Amniotic epithelial cell (primary cell): Measurements from ENCODE around the gene LRWD1.
"Not testable (repeated sequence)": the region's sequence is repeated elsewhere in the genome, so short reads cannot be mapped to it uniquely, and the experiment has no call there.

ENCODE experiments used
- DNase-seq: peaks from one replicate; pipeline ENCODE4 v3.0.0-alpha.2; 2010; ENCODE audit warnings: low read depth

The LRWD1 gene

DNA sequence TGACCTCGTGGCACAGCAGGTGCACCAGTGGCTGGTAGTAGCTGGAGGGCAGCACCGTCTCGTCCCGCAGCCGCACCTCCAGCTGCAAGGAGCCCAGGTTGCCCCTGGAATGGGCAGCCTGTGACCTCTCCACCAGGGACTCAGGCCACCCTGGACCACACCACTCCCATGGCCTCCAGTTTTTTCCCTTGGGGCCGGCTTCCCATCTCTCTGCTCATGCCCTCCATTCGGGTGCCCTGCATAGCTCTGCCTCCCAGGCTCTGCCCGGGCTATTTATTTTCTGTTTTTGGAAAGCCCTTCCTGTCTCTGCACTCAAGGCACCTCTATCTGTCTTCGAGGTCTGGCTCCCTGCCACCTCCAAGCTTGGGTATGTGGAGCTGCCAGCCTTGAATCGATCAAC lies 32.1 kb downstream of the LRWD1 start:
- DNase-seq, result not testable (repeated sequence)

- DNase-seq, result not testable (repeated sequence)
Observed at GRCh38 chr7:102497308-102497707, 32.5 kb downstream of the LRWD1 start.

GRCh38 chr7:102498321-102498720 lies 33.5 kb downstream of the LRWD1 start:
- DNase-seq, result not testable (repeated sequence)

DNA sequence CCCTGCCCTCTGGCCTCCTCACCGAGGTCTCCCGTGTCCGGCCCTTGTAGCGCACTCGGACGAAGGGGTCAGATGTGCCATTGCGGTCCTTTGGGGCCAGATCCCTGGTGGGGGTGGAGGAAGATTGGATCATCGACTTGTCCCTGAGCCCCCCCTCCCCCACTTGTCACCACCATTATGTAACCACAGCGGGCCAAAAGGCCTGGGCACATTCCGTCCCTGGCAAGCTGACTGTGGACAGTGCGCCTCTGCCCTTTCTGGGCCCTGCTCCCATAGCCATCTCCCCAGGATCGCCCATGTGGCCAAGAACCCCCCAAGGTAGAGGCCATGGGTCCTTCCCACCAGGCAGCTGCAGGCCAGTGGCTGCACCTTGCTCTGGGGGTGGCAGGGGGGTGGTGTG lies 38.4 kb downstream of the LRWD1 start:
- not testable (repeated sequence) for DNase-seq

- not testable (repeated sequence) for DNase-seq
Observed at GRCh38 chr7:102505298-102506185, 40.8 kb downstream of the LRWD1 start.

- not testable (repeated sequence) for DNase-seq
Observed at GRCh38 chr7:102507410-102508088, 42.8 kb downstream of the LRWD1 start.

GRCh38 chr7:102510575-102510974 lies 45.8 kb downstream of the LRWD1 start:
- DNase-seq, result not testable (repeated sequence)

- not testable (repeated sequence) for DNase-seq
Observed at GRCh38 chr7:102511860-102512522, 47.2 kb downstream of the LRWD1 start.

DNA sequence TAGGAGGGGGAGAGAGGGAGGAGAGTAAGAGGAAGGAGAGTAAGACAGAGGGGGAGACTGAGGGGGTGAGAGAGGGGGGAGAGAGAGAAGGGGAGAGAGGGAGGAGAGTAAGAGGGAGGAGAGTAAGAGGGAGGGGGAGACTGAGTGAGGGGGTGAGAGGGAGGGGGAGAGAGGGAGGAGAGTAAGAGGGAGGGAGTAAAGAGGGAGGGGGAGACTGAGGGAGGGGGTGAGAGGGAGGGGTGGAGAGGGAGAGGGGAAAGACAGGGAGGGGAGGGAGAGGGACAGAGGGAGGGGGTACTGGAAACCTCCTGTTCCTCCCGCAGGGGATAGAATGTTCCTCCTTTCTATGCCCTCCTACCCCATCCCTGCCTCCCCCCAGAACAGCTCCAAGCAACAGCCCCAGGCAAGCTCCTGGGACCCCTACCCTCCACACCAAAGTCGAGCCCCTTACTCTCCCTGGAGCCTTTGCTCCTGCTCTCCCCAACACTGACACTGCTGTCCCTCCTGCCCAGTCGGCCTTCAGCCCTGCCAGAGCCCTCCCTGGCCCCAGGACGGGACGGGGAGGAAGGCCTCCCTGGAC lies 47.9 kb downstream of the LRWD1 start:
- DNase-seq, result peak; percentile 54

GRCh38 chr7:102514881-102515721 lies 50.3 kb downstream of the LRWD1 start:
- not testable (repeated sequence) for DNase-seq

- DNase-seq, result not testable (repeated sequence)
Observed at GRCh38 chr7:102515889-102516288, 51.1 kb downstream of the LRWD1 start.

DNA sequence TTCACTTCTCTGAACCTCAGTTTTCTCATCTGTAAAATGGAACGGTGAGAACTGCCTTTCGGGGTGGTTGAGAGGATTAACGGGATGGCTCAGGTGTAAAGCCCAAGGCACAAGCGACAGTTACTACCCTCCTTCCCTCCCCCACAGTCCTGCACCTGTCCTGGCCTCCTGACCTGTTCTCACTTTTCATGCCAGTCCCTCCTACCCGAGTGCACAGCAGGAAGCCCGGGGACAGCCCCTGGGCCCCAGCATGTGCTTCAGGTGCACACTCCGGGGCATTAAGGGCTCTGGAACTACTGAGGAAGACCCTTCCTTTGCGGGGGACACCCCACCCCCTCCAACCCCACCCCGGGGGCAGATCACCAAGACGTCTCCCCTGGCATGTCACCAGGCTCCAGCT lies 52.2 kb downstream of the LRWD1 start:
- not testable (repeated sequence) for DNase-seq

- DNase-seq, result not testable (repeated sequence)
Observed at GRCh38 chr7:102517550-102518147, 52.9 kb downstream of the LRWD1 start, which contains the start of gene RASA4B. RASA4B (minus strand) TSS chr7:102517777; CDS start chr7:102517710, 67 bp downstream.

- not testable (repeated sequence) for DNase-seq
Observed at GRCh38 chr7:102520797-102521196, 56.0 kb downstream of the LRWD1 start.
